Epithelial cell of proximal tubule (primary cell): Measurements from ENCODE around the gene CCDC190. TPM values are rescaled to one million over a fixed set of nuclear protein-coding genes. Genes with fewer than 3 reads are reported as not detected.
"Not testable (repeated sequence)": the region's sequence is repeated elsewhere in the genome, so short reads cannot be mapped to it uniquely, and the experiment has no call there.

Experiments used
- DNase-seq: peaks from one replicate; pipeline ENCODE4 v3.0.0-alpha.2; 2011; ENCODE audit warnings: low read depth
- H3K4me3 ChIP-seq: 2 replicates; pipeline ENCODE4 v1.5.1; 2011; ENCODE audit warnings: low read depth, mild to moderate bottlenecking, low read length
- CTCF ChIP-seq: conservative IDR thresholded peaks from 2 replicates; pipeline ENCODE4 v1.5.1; 2012; ENCODE audit warnings: low read depth, mild to moderate bottlenecking, low read length
- total RNA-seq: library from RNA; depleted of rRNA; stranded (reverse); fragments of >200 nt; gene quantifications from 2 replicates; pipeline ENCODE4 v1.2.3, GENCODE V29; 2015

The CCDC190 gene
- total RNA-seq, 1 donor from 2014 or later, result not detected

GRCh38 chr1:162878000-162878596, 17.1 kb upstream of the CCDC190 start:
- DNase-seq, result no peak
- peak; percentile 92 for TF ChIP-seq CTCF
- no peak overlapping the region for H3K4me3 ChIP-seq

- no peak for DNase-seq
Observed at GRCh38 chr1:162877412-162877811, 16.4 kb upstream of the CCDC190 start.

GRCh38 chr1:162876751-162877150, 15.8 kb upstream of the CCDC190 start:
- no peak for DNase-seq
- no peak for TF ChIP-seq CTCF
- no peak overlapping the region for H3K4me3 ChIP-seq

More at GRCh38 chr1:162877412-162877811, 16.4 kb upstream of the CCDC190 start:
- no peak for TF ChIP-seq CTCF
- H3K4me3 ChIP-seq, result no peak overlapping the region

GRCh38 chr1:162873671-162874666, 13.0 kb upstream of the CCDC190 start:
- DNase-seq, result no peak
- H3K4me3 ChIP-seq, result no peak overlapping the region
- TF ChIP-seq CTCF, result peak; percentile 54

- no peak for DNase-seq
- no peak for TF ChIP-seq CTCF
- no peak overlapping the region for H3K4me3 ChIP-seq
Observed at GRCh38 chr1:162872981-162873380, 12.0 kb upstream of the CCDC190 start.

- DNase-seq, H3K4me3 ChIP-seq: not testable (repeated sequence)
Observed at GRCh38 chr1:162871417-162871816, 10.4 kb upstream of the CCDC190 start.

- TF ChIP-seq CTCF, result no peak
- DNase-seq, result no peak
- H3K4me3 ChIP-seq, result no peak overlapping the region
Observed at GRCh38 chr1:162868972-162869371, 8.0 kb upstream of the CCDC190 start.
